C4-2B (cell line): ENCODE measurements around the gene RDX.
"Not testable (repeated sequence)": the region's sequence is repeated elsewhere in the genome, so short reads cannot be mapped to it uniquely, and the experiment has no call there.

ENCODE experiments used
- ZFX ChIP-seq: fragments of 450-650 bp; IDR thresholded peaks from 2 replicates; pipeline ENCODE4 v1.6.1; 2017
- TF ChIP-seq, protein P1 (sequence below): fragments of 450-650 bp; conservative IDR thresholded peaks from 2 replicates; pipeline ENCODE4 v1.5.1; 2017; ENCODE audit warnings: mild to moderate bottlenecking

DNA sequence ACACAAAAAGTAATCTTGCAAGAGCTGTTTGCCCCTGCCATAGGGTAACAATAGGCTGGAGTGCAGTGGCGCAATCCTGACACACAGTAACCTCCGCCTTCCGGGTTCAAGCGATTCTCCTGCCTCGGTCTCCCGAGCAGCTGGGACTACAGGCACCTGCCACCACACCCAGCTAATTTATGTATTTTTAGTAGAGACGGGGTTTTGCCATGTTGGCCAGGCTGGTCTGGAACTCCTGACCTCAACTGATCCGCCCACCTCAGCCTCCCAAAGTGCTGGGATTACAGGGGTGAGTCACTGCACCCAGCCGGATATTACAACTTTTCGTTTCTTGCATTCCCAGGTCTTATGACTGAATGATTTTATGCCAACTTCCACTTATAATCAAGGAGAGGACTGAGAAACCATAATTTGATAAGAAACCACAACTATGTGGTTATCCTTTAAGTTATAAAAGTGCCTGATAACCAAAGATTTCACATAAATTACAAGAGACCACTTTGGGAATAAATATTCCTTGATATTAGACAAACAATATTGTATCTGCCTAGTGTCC, 102.1 kb downstream of the RDX start:
- TF ChIP-seq, protein P1, sequence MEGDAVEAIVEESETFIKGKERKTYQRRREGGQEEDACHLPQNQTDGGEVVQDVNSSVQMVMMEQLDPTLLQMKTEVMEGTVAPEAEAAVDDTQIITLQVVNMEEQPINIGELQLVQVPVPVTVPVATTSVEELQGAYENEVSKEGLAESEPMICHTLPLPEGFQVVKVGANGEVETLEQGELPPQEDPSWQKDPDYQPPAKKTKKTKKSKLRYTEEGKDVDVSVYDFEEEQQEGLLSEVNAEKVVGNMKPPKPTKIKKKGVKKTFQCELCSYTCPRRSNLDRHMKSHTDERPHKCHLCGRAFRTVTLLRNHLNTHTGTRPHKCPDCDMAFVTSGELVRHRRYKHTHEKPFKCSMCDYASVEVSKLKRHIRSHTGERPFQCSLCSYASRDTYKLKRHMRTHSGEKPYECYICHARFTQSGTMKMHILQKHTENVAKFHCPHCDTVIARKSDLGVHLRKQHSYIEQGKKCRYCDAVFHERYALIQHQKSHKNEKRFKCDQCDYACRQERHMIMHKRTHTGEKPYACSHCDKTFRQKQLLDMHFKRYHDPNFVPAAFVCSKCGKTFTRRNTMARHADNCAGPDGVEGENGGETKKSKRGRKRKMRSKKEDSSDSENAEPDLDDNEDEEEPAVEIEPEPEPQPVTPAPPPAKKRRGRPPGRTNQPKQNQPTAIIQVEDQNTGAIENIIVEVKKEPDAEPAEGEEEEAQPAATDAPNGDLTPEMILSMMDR, result not testable (repeated sequence)
- not testable (repeated sequence) for TF ChIP-seq ZFX
